ENCODE results near the gene PRKRIP1.
"Not testable (repeated sequence)": the region's sequence is repeated elsewhere in the genome, so short reads cannot be mapped to it uniquely, and the experiment has no call there.

PRKRIP1 gene

DNA sequence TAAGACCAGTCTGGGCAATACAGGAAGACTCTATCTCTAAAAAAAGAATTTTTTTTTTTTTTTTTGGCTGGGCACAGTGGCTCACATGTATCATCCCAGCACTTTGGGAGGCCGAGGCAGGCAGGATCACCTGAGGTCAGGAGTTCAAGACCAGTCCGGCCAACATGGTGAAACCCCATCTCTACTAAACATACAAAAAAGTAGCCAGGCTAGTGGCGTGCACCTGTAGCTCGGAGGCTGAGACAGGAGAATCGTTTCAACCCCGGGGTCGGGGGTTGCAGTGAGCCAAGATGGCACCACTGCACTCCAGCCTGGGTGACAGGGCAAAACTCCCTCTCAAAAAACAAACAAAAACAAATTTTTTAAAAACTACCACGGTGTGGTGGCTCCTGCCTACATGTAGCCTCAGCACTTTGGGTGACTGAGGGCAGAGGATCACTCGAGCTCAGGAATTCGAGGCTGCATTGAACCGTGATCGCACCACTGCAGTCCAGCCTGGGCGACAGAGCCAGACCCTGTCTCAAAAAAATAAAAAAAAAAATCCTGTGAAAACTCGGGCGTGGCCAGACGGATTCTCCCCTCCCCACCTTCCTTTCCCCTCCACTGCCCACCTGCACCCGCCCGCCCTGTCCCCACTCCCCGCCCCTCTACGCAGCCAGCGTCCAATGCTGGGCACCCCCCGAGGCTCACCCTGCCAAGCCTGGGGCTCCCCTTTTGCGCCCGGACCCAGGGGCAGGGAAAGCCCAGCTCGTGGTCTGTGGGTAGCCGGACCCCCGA is 36.5 kb downstream of the PRKRIP1 start:
- no peak for DNase-seq

DNA sequence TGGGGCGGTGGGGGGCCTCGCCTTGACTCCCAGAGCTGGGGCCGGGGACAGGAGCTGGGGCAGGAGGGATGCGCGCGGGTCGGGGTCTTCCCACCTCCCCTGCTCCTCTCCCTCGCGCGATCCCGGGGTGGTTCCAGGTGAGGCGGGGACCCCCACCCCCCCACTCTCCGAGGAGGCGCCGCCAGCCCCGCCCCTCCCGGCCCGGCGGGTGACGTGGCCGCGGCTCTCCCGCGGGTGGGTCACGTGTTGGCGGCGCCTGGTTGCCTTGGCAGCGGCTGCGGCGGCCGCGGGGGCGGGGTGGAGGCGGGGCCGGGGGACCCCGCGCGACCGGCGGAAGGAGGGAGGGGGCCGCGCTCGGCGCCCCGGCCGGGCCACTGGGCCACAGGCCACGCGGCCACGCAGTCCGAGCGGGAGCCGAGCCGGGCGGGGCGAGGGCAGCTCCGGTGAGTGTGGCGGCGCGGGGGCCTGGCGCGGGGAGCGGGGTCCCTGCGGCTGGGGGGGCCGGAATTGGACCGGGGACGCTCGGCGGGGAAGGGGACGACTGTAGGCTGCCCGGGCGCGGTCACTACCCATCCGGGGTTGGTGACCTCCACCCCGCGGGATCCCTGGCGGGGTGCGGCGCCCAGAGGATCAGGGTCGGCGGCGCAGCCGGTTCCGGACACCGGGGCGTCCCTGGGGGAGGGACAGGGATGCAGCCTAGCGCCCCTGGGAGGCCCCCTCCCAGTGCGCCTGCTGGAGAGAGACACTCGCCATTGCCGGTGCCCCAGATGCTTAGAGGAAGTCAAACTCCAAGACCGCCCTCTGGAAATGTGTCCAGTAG is 37.3 kb downstream of the PRKRIP1 start, which contains the start of gene ORAI2:
Gene ORAI2, plus strand, starts transcription at position 357 of the 820 bp plus-strand sequence. CDS start 5,382 bp downstream, outside the sequence.
- DNase-seq = peak; percentile 78

DNA sequence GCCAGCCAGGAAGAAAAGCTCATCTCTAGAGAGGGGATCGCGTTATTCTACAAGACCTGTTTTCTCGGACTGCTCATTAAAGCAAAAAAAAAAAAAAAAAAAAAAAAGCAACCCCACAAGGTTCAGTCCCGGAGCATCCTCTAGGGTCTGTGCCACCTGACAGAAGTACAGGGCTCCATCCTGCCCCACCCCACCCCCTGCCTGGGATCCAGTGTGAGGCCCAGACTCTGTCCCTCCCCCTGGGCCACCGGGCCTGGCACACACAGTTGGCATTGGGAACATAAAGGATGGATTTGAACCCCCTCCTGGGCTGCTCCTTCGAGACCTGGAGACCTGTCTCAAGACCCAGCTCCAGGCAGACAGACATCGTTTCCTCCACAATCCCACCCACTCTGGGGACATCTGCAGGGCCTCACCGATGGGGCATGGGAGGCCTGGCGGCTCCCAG is 37.9 kb downstream of the PRKRIP1 start:
- DNase-seq = no peak

DNA sequence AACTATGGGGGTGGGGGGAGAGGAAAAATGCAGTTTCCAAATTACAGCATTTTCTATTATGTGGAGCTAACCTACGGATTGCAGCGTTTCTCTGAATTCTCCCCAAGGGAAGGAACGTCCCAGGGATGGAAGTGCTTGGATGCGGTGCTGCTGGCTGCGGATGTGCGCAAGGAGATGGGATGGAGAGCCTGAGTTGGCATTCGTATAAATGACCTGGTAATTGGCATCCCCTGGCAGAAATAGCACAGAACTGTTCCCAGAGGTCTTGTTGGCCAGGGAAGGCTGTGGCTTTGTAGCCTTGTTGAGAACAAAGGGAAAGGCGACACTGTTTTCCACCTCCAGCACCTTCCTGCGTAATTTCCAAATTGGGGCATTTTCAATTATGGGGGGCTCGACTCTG is 40.0 kb downstream of the PRKRIP1 start:
- no peak for DNase-seq

DNA sequence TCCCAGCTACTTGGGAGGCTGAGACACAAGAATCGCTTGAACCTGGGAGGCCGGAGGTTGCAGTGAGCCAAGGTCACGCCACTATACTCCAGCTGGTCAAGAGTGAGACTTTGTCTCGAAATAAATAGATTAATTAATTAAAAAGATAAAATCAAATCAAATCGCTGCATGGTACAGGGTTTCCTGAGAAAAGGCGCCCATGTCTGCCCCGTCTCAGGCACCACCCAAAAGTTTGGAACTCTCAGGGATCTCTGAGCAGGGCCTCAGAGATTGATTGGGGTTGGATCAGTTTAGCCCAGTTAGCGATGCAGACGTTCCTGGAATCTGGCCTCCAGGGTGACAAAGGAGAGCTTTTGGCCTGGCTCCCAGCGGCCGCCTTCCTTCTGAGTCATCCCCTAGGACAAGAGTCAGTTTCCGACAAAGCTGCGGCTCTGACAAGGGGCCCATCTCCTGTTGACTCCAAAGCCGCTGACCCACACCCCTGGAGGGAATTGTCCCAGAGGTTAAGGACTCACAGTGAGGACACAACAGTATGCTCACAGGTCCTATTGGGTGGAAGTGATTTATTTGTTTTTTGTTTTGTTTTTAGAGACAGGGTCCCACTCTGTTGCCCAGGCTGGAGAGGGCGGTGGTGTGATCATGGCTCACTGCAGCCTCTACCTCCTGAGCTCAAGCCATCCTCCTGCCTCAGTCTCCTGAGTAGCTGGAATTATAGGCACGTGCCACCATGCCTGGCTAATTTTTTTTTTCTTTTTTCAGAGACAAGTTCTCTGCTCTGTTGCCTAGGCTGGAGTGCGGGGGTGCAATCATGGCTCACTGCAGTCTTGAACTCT is 44.0 kb downstream of the PRKRIP1 start:
- no peak for DNase-seq

GRCh38 chr7:102444961-102445673 is 49.0 kb downstream of the PRKRIP1 start:
- no peak for DNase-seq

- DNase-seq = no peak
These were observed 49.5 kb downstream of the PRKRIP1 start for GRCh38 chr7:102445674-102446071.

DNA sequence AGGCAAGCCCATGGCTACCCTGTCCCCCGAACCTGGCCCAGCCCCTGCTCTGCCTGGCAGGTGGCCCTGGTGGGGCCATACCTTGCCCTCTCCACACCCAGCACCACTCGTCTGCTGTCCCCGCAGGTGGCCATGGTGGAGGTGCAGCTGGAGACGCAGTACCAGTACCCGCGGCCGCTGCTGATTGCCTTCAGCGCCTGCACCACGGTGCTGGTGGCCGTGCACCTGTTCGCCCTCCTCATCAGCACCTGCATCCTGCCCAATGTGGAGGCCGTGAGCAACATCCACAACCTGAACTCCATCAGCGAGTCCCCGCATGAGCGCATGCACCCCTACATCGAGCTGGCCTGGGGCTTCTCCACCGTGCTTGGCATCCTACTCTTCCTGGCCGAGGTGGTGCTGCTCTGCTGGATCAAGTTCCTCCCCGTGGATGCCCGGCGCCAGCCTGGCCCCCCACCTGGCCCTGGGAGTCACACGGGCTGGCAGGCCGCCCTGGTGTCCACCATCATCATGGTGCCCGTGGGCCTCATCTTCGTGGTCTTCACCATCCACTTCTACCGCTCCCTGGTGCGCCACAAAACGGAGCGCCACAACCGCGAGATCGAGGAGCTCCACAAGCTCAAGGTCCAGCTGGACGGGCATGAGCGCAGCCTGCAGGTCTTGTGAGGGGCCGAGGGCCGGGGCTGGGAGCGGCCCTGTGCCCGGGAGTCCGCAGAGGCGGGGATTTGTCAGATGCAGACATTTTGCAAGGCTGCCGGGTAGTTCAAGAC is 50.4 kb downstream of the PRKRIP1 start:
- DNase-seq = no peak

DNA sequence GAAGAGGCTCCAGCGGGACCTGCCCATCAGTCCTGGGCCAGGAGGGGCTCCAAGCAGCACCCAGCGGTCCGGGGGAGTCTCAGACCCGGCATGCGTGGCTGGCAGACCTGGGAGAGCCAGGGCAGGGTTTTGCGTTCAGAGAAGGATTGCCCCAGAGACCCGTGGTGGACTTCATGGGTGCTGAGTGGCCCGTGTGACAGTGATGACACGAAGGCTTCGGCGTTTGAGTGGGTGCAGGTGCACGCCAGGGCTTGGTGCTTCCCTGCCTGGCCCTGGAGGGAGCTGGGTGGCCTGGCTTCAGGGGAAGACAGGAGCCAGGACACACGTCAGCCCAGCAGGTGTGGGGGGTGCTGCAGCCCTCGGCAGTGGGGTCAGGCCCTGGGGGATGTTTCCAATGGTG is 51.1 kb downstream of the PRKRIP1 start:
- DNase-seq = no peak

- DNase-seq = no peak
These were observed 53.0 kb downstream of the PRKRIP1 start for GRCh38 chr7:102449136-102449535.

DNA sequence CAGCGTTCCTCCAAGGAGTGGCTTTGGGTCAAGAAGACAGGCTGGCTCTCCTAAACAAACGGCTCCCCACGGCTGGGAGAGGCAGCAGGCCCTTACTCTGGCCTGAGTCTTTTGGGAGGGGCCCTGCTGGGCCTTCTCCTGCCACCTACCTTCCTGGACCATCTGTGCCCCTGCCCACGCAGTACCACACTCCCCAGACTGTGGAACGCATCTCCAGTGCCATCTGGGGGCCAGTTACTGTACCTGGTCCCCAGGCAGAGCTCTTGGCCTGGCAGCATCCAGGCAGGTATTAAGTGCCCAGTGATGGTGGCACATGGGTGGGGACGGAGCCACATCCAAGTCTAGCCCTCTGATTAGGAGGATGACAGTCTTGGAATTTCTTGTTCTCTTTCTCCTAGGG is 54.1 kb downstream of the PRKRIP1 start:
- no peak for DNase-seq

GRCh38 chr7:102451371-102452054 is 55.4 kb downstream of the PRKRIP1 start:
- DNase-seq = no peak

GRCh38 chr7:102452451-102452850 is 56.3 kb downstream of the PRKRIP1 start:
- no peak for DNase-seq

DNA sequence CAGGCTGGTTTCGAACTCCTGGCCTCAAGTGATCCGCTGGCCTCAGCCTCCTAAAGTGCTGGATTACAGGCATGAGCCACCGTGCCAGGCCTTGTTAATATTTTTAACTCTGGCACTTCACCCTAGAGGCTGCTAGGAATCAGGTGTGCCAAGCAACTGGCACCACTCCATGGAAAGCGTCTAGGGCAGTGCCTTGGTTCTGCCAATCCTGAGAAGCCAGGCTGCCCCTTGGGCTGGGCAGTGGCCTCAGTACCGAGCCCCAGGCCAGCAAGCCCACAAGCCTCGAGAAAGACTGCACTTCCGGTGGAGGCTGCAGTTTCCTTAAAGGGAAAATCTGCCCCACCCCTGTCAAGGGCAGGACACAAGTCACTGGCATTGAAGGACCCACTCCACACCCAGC is 57.2 kb downstream of the PRKRIP1 start:
- DNase-seq = no peak

DNA sequence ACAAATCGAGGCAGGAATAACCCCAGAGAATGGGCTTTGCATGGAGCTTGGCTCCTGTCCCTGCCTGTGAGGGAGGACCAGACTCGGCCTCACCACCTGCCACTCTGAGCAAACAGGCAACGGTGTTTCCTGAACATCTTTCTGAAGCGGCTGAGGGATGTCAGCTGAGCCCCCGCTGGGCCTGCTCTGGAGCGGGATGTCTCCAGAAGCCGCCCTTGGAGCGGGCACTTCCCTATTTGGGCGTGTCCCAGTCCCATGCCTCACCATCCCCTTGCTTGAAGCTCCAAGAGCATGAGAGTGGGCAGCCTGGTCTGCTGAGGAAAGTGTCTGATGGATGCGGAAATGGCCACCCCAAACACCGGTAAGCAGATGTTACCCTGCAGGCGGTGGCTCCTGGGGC is 58.3 kb downstream of the PRKRIP1 start:
- DNase-seq = no peak

GRCh38 chr7:102454932-102455331 is 58.8 kb downstream of the PRKRIP1 start:
- DNase-seq = not testable (repeated sequence)

DNA sequence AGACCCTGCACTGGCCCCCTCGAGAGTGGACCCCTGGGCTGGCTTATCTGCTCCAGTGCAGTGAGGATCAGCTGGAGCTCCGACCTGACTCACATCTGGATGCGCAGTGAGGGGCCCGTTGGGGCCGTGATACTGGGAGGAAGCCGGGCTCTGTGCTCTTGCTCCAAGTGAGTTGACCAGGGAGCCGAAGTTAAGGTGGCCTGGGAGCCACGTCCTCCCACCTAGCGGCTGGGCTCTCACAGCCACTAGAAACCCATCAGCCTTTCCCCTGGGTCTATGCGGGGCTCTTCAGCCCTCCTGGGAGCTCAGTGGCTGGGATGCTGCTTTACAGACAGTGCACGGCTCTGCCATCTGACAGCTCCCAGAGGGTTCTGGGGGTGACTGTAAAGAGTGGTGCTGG is 59.4 kb downstream of the PRKRIP1 start:
- DNase-seq = no peak

- DNase-seq = no peak
These were observed 60.2 kb downstream of the PRKRIP1 start for GRCh38 chr7:102456327-102456726.

- no peak for DNase-seq
These were observed 61.3 kb downstream of the PRKRIP1 start for GRCh38 chr7:102457352-102457924.

GRCh38 chr7:102459221-102459844 is 63.2 kb downstream of the PRKRIP1 start:
- no peak for DNase-seq

Measured in NK-92 treated with Interleukin-12 subunit alpha and Interleukin-12 subunit beta, amount 100 ng/mL, for 24 hours (cell line).